ENCODE results near the gene SEC22A.

Gene SEC22A

GRCh38 chr3:123262226-123262625 lies 60.5 kb downstream of the SEC22A start:
- peaks cover 16% of the 10 kb centered on the region for H3K36me3 Mint-ChIP-seq (ENCODE audit: low read depth)
- peaks cover 5% of the 10 kb centered on the region for H3K4me1 Mint-ChIP-seq (ENCODE audit: low read depth)
- no peak overlapping the region for H3K4me3 Mint-ChIP-seq
- H3K9me3 Mint-ChIP-seq = no peaks in the 10 kb centered on the region
- H3K27ac Mint-ChIP-seq = no peak overlapping the region
- H3K27me3 Mint-ChIP-seq (ENCODE audit: low read depth) = no peaks in the 10 kb centered on the region
- DNase-seq (ENCODE audit: low spot score) = no peak

GRCh38 chr3:123262868-123263267 lies 61.1 kb downstream of the SEC22A start:
- Mint-ChIP-seq H3K36me3 (ENCODE audit: low read depth) (peaks cover 16% of the 10 kb centered on the region), H3K4me3 (no peak overlapping the region), H3K27me3 (ENCODE audit: low read depth) (no peaks in the 10 kb centered on the region), H3K4me1 (ENCODE audit: low read depth) (peaks cover 5% of the 10 kb centered on the region), H3K27ac (no peak overlapping the region), H3K9me3 (no peaks in the 10 kb centered on the region)
- DNase-seq (ENCODE audit: low spot score) = no peak

GRCh38 chr3:123263941-123264340 lies 62.2 kb downstream of the SEC22A start:
- Mint-ChIP-seq H3K36me3 (ENCODE audit: low read depth) (peaks cover 15% of the 10 kb centered on the region), H3K27ac (no peak overlapping the region), H3K4me1 (ENCODE audit: low read depth) (peaks cover 3% of the 10 kb centered on the region), H3K27me3 (ENCODE audit: low read depth) (no peaks in the 10 kb centered on the region), H3K4me3 (no peak overlapping the region), H3K9me3 (no peaks in the 10 kb centered on the region)
- DNase-seq (ENCODE audit: low spot score) = no peak

GRCh38 chr3:123267821-123268220 lies 66.1 kb downstream of the SEC22A start:
- Mint-ChIP-seq H3K27me3 (ENCODE audit: low read depth) (no peaks in the 10 kb centered on the region), H3K27ac (no peak overlapping the region), H3K4me1 (ENCODE audit: low read depth) (no peaks in the 10 kb centered on the region), H3K9me3 (no peaks in the 10 kb centered on the region), H3K4me3 (no peak overlapping the region), H3K36me3 (ENCODE audit: low read depth) (peaks cover 18% of the 10 kb centered on the region)
- DNase-seq (ENCODE audit: low spot score) = no peak

- no peaks in the 10 kb centered on the region for H3K9me3 Mint-ChIP-seq
- no peak overlapping the region for H3K4me3 Mint-ChIP-seq
- no peak overlapping the region for H3K27ac Mint-ChIP-seq
- no peaks in the 10 kb centered on the region for H3K27me3 Mint-ChIP-seq (ENCODE audit: low read depth)
- H3K4me1 Mint-ChIP-seq (ENCODE audit: low read depth) = peaks cover under 1% of the 10 kb centered on the region
- no peak for DNase-seq (ENCODE audit: low spot score)
- peaks cover 10% of the 10 kb centered on the region for H3K36me3 Mint-ChIP-seq (ENCODE audit: low read depth)
Observed at GRCh38 chr3:123270818-123271217, 69.1 kb downstream of the SEC22A start.

GRCh38 chr3:123271466-123272159 lies 69.9 kb downstream of the SEC22A start:
- Mint-ChIP-seq H3K9me3 (no peaks in the 10 kb centered on the region), H3K27me3 (ENCODE audit: low read depth) (no peaks in the 10 kb centered on the region), H3K4me1 (ENCODE audit: low read depth) (peaks cover 4% of the 10 kb centered on the region), H3K27ac (no peak overlapping the region), H3K4me3 (no peak overlapping the region), H3K36me3 (ENCODE audit: low read depth) (peaks cover 8% of the 10 kb centered on the region)
- no peak for DNase-seq (ENCODE audit: low spot score)

- Mint-ChIP-seq H3K36me3 (ENCODE audit: low read depth) (peaks cover 7% of the 10 kb centered on the region), H3K9me3 (no peaks in the 10 kb centered on the region), H3K27me3 (ENCODE audit: low read depth) (no peaks in the 10 kb centered on the region), H3K27ac (no peak overlapping the region), H3K4me1 (ENCODE audit: low read depth) (peaks cover 10% of the 10 kb centered on the region), H3K4me3 (no peak overlapping the region)
- no peak for DNase-seq (ENCODE audit: low spot score)
Observed at GRCh38 chr3:123272547-123272946, 70.8 kb downstream of the SEC22A start.

- H3K4me1 Mint-ChIP-seq (ENCODE audit: low read depth) = peaks cover 10% of the 10 kb centered on the region
- no peaks in the 10 kb centered on the region for H3K9me3 Mint-ChIP-seq
- no peak for DNase-seq (ENCODE audit: low spot score)
- H3K27me3 Mint-ChIP-seq (ENCODE audit: low read depth) = no peaks in the 10 kb centered on the region
- H3K4me3 Mint-ChIP-seq = no peak overlapping the region
- H3K27ac Mint-ChIP-seq = no peak overlapping the region
- H3K36me3 Mint-ChIP-seq (ENCODE audit: low read depth) = peaks cover 7% of the 10 kb centered on the region
Observed at GRCh38 chr3:123275691-123276090, 73.9 kb downstream of the SEC22A start.

GRCh38 chr3:123276346-123277006 lies 74.7 kb downstream of the SEC22A start:
- H3K9me3 Mint-ChIP-seq = no peaks in the 10 kb centered on the region
- no peak for DNase-seq (ENCODE audit: low spot score)
- H3K4me1 Mint-ChIP-seq (ENCODE audit: low read depth) = peaks cover 10% of the 10 kb centered on the region
- H3K27ac Mint-ChIP-seq = no peak overlapping the region
- H3K4me3 Mint-ChIP-seq = no peak overlapping the region
- H3K27me3 Mint-ChIP-seq (ENCODE audit: low read depth) = no peaks in the 10 kb centered on the region
- peaks cover 7% of the 10 kb centered on the region for H3K36me3 Mint-ChIP-seq (ENCODE audit: low read depth)

GRCh38 chr3:123277106-123277505 lies 75.4 kb downstream of the SEC22A start:
- no peaks in the 10 kb centered on the region for H3K9me3 Mint-ChIP-seq
- H3K4me3 Mint-ChIP-seq = no peak overlapping the region
- H3K4me1 Mint-ChIP-seq (ENCODE audit: low read depth) = peaks cover 10% of the 10 kb centered on the region
- no peak for DNase-seq (ENCODE audit: low spot score)
- H3K27me3 Mint-ChIP-seq (ENCODE audit: low read depth) = no peaks in the 10 kb centered on the region
- peaks cover 2% of the 10 kb centered on the region for H3K36me3 Mint-ChIP-seq (ENCODE audit: low read depth)
- no peak overlapping the region for H3K27ac Mint-ChIP-seq

GRCh38 chr3:123278446-123278845 lies 76.7 kb downstream of the SEC22A start:
- H3K27me3 Mint-ChIP-seq (ENCODE audit: low read depth) = no peaks in the 10 kb centered on the region
- H3K4me1 Mint-ChIP-seq (ENCODE audit: low read depth) = peaks cover 10% of the 10 kb centered on the region
- no peak for DNase-seq (ENCODE audit: low spot score)
- H3K27ac Mint-ChIP-seq = no peak overlapping the region
- no peak overlapping the region for H3K4me3 Mint-ChIP-seq
- no peaks in the 10 kb centered on the region for H3K36me3 Mint-ChIP-seq (ENCODE audit: low read depth)
- no peaks in the 10 kb centered on the region for H3K9me3 Mint-ChIP-seq

GRCh38 chr3:123279121-123279520 lies 77.4 kb downstream of the SEC22A start:
- DNase-seq (ENCODE audit: low spot score) = no peak
- H3K27ac Mint-ChIP-seq = no peak overlapping the region
- H3K9me3 Mint-ChIP-seq = no peaks in the 10 kb centered on the region
- peaks cover 10% of the 10 kb centered on the region for H3K4me1 Mint-ChIP-seq (ENCODE audit: low read depth)
- no peaks in the 10 kb centered on the region for H3K36me3 Mint-ChIP-seq (ENCODE audit: low read depth)
- H3K4me3 Mint-ChIP-seq = no peak overlapping the region
- no peaks in the 10 kb centered on the region for H3K27me3 Mint-ChIP-seq (ENCODE audit: low read depth)

- Mint-ChIP-seq H3K4me1 (ENCODE audit: low read depth) (peaks cover 6% of the 10 kb centered on the region), H3K27ac (no peak overlapping the region), H3K36me3 (ENCODE audit: low read depth) (no peaks in the 10 kb centered on the region), H3K9me3 (no peaks in the 10 kb centered on the region), H3K27me3 (ENCODE audit: low read depth) (no peaks in the 10 kb centered on the region), H3K4me3 (no peak overlapping the region)
- DNase-seq (ENCODE audit: low spot score) = no peak
Observed at GRCh38 chr3:123281406-123281805, 79.7 kb downstream of the SEC22A start.

GRCh38 chr3:123281929-123282328 lies 80.2 kb downstream of the SEC22A start:
- H3K27ac Mint-ChIP-seq = no peak overlapping the region
- no peak overlapping the region for H3K4me3 Mint-ChIP-seq
- H3K27me3 Mint-ChIP-seq (ENCODE audit: low read depth) = no peaks in the 10 kb centered on the region
- no peaks in the 10 kb centered on the region for H3K9me3 Mint-ChIP-seq
- H3K36me3 Mint-ChIP-seq (ENCODE audit: low read depth) = no peaks in the 10 kb centered on the region
- peaks cover 2% of the 10 kb centered on the region for H3K4me1 Mint-ChIP-seq (ENCODE audit: low read depth)
- DNase-seq (ENCODE audit: low spot score) = no peak

- Mint-ChIP-seq H3K4me3 (no peak overlapping the region), H3K4me1 (ENCODE audit: low read depth) (no peaks in the 10 kb centered on the region), H3K36me3 (ENCODE audit: low read depth) (no peaks in the 10 kb centered on the region), H3K27me3 (ENCODE audit: low read depth) (no peaks in the 10 kb centered on the region), H3K9me3 (no peaks in the 10 kb centered on the region), H3K27ac (no peak overlapping the region)
- DNase-seq (ENCODE audit: low spot score) = no peak
Observed at GRCh38 chr3:123282461-123282860, 80.7 kb downstream of the SEC22A start.
